C4-2B (cell line): Measurements from ENCODE around the gene MOB3A.

ENCODE experiments used
- ZFX ChIP-seq: fragments of 450-650 bp; IDR thresholded peaks from 2 replicates; pipeline ENCODE4 v1.6.1; 2017
- TF ChIP-seq, protein P1 (sequence below): fragments of 450-650 bp; conservative IDR thresholded peaks from 2 replicates; pipeline ENCODE4 v1.5.1; 2017; ENCODE audit warnings: mild to moderate bottlenecking

- TF ChIP-seq, protein P1, sequence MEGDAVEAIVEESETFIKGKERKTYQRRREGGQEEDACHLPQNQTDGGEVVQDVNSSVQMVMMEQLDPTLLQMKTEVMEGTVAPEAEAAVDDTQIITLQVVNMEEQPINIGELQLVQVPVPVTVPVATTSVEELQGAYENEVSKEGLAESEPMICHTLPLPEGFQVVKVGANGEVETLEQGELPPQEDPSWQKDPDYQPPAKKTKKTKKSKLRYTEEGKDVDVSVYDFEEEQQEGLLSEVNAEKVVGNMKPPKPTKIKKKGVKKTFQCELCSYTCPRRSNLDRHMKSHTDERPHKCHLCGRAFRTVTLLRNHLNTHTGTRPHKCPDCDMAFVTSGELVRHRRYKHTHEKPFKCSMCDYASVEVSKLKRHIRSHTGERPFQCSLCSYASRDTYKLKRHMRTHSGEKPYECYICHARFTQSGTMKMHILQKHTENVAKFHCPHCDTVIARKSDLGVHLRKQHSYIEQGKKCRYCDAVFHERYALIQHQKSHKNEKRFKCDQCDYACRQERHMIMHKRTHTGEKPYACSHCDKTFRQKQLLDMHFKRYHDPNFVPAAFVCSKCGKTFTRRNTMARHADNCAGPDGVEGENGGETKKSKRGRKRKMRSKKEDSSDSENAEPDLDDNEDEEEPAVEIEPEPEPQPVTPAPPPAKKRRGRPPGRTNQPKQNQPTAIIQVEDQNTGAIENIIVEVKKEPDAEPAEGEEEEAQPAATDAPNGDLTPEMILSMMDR = no peak
- no peak for TF ChIP-seq ZFX
These were observed 62.9 kb downstream of the MOB3A start for GRCh38 chr19:2033115-2033824.
